Measurements from ENCODE around the gene PRAMEF1.
"Not testable (repeated sequence)": the region's sequence is repeated elsewhere in the genome, so short reads cannot be mapped to it uniquely, and the experiment has no call there.

PRAMEF1 gene

DNA sequence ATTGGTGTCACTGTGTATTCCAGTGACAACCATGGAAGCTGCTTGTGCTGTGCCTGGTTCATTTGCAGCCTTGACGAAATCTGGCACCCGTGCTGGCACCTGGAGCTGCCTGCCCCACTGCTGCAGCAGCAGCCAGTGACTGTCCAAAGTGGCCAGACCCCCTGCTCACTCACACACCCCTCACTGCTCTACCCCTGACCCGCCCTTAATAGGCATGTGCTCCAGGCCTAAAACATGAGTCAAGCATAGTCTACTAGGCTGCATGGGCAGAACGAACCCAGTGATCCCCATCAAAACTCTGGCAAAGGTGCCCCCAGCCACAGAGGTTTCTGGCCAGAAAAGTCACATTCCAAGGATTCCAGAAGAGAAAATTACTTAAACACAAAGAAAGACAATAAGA lies 7.7 kb downstream of the PRAMEF1 start:
- TF ChIP-seq, protein P1, sequence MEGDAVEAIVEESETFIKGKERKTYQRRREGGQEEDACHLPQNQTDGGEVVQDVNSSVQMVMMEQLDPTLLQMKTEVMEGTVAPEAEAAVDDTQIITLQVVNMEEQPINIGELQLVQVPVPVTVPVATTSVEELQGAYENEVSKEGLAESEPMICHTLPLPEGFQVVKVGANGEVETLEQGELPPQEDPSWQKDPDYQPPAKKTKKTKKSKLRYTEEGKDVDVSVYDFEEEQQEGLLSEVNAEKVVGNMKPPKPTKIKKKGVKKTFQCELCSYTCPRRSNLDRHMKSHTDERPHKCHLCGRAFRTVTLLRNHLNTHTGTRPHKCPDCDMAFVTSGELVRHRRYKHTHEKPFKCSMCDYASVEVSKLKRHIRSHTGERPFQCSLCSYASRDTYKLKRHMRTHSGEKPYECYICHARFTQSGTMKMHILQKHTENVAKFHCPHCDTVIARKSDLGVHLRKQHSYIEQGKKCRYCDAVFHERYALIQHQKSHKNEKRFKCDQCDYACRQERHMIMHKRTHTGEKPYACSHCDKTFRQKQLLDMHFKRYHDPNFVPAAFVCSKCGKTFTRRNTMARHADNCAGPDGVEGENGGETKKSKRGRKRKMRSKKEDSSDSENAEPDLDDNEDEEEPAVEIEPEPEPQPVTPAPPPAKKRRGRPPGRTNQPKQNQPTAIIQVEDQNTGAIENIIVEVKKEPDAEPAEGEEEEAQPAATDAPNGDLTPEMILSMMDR (IDR thresholded peaks at IDR 0.05; ENCODE audit: low read depth, low read length, missing control alignments), result no peak
- in situ Hi-C loops (cut with HindIII; ENCODE audit: low sequenced_read_pairs), result no loop called here
- no peak overlapping the region for H3K4me3 ChIP-seq (ENCODE audit: low read depth, low read length)
- no peak for DNase-seq (ENCODE audit: low read depth)

DNA sequence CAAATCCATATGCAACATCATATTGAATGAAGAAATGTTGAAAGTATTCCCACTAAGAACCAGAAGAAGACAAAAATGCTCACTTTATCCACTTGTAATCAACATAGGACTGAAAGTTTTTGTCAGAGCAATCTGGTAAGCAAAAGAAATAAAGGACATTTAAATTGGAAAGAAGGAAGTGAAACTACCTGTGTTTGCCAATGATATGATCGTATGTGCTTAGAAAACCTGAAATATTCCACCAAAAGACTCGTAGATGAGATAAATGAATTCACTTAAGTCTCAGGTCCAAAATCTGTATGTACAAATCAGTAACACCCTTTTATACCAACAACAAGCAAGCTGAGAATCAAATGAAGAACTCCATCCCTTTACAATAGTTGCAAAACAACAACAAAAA lies 8.5 kb downstream of the PRAMEF1 start:
- DNase-seq (ENCODE audit: low read depth), result no peak
- no peak overlapping the region for H3K4me3 ChIP-seq (ENCODE audit: low read depth, low read length)
- TF ChIP-seq, protein P1 (IDR thresholded peaks at IDR 0.05; ENCODE audit: low read depth, low read length, missing control alignments), result no peak
- in situ Hi-C loops (cut with HindIII; ENCODE audit: low sequenced_read_pairs), result no loop called here

DNA sequence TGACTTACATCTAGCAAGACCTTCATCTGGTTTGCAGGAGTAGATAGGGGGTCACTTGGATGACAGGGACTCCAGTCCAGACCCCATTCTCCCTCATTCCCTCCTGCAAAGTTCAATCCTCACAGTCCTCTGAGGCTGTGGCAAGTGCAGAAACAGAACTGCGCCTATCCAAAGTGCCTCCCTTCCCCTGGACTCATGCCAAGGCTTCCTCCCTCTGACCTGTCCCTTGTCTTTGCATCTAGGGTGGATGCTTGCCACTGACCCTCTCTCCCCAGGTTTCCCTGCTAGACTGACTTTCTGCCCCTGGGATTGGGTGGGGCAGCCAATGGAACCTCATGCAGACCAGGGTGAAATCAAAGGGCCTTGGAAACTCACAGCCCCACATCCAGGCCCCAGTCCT lies 18.7 kb downstream of the PRAMEF1 start:
- in situ Hi-C loops (cut with HindIII; ENCODE audit: low sequenced_read_pairs), result no loop called here
- DNase-seq (ENCODE audit: low read depth), result no peak
- TF ChIP-seq, protein P1 (IDR thresholded peaks at IDR 0.05; ENCODE audit: low read depth, low read length, missing control alignments), result no peak
- no peak overlapping the region for H3K4me3 ChIP-seq (ENCODE audit: low read depth, low read length)

DNA sequence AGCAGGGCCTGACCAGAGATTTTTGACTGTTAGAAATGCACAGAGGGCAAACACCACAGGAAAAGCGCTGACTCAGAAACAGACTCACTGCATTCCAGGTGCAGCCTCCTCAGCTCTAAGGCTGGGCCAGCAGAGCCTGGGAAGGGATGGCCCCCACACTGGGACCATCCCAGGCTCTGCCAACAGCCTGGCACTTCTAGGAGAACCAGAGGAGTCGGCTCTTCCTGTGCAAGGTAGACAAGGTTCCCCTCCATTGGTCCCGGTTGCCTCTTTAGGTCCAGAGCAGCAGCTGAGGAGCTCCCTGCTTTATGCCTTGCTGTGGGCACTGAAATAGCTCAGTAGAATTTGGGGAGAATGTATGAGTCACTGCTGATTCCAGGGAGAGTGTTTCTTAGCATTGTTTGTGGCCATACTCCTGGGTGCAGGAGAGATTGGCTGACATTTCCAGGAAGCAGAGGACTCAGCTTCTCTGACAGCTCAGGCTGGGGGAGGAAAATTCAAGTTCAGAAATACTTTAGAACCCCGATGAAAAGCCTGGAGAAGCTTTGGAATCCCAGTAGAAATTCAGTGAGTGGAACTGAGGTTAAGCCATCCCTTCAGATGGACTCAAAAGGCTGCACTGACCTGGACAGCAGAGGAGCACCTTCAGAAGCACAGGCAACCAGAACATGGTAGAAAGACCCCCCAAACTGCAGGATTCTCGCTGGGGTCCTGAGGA lies 19.7 kb downstream of the PRAMEF1 start:
- TF ChIP-seq, protein P1 (IDR thresholded peaks at IDR 0.05; ENCODE audit: low read depth, low read length, missing control alignments), result no peak
- no peak overlapping the region for H3K4me3 ChIP-seq (ENCODE audit: low read depth, low read length)
- in situ Hi-C loops (cut with HindIII; ENCODE audit: low sequenced_read_pairs), result no loop called here
- no peak for DNase-seq (ENCODE audit: low read depth)

DNA sequence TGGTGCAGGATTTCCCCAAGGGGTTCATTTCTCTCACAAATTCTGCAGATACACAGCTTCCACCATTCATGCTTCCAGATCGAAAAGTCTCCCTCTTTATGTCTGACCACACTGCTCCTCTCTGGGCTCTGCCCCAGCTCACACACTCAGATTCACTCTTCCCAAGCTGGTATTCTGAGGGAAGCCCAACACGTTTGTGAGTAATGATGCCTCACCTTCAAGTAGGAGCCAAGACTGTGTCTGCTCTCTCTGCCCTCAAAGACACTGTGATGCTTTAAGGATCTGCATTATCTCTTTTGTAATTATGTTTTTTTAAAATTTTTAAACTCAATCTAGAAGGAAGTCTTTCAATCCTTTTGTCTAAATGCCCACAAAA lies 20.2 kb downstream of the PRAMEF1 start:
- in situ Hi-C loops (cut with HindIII; ENCODE audit: low sequenced_read_pairs), result no loop called here

DNA sequence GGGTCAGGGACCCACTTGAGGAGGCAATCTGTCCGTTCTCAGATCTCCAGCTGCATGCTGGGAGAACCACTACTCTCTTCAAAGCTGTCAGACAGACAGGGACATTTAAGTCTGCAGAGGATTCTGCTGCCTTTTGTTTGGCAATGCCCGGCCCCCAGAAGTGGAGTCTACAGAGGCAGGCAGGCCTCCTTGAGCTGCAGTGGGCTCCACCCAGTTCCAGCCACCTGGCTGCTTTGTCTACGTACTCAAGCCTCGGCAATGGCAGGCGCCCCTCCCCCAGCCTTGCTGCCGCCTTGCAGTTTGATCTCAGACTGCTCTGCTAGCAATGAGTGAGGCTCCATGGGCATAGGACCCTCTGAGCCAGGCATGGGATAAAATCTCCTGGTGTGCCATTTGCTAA lies 27.9 kb downstream of the PRAMEF1 start:
- H3K4me3 ChIP-seq (ENCODE audit: low read depth, low read length); in situ Hi-C loops (cut with HindIII; ENCODE audit: low sequenced_read_pairs); DNase-seq (ENCODE audit: low read depth): not testable (repeated sequence)

More for the DNA sequence above, 20.2 kb downstream of the PRAMEF1 start:
- TF ChIP-seq, protein P1 (IDR thresholded peaks at IDR 0.05; ENCODE audit: low read depth, low read length, missing control alignments), result no peak
- no peak for DNase-seq (ENCODE audit: low read depth)
- H3K4me3 ChIP-seq (ENCODE audit: low read depth, low read length), result no peak overlapping the region

DNA sequence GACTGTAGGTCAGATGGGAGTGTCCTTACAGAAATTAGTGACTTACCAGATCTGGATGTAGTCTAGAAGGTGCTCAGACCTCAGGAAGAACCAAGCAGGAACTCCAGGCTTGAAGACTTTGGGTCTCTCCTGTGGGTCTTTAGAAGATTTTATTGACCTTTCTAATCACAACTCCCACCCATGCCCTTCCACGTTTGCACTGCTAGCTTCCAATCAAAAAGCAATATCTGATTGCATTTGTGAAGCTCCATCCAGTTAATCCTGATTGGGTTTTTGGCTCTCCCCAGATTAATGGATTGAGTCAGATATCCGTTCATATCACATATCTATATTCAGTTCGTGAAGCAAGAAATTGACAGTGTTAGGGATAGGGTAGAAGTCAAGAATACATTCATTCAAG lies 40.1 kb downstream of the PRAMEF1 start, which contains the start of gene PRAMEF11:
PRAMEF11 (minus strand) TSS at position 101 of the 400 bp plus-strand sequence. CDS start 2,621 bp downstream, outside the sequence.
- DNase-seq (ENCODE audit: low read depth); H3K4me3 ChIP-seq (ENCODE audit: low read depth, low read length); in situ Hi-C loops (cut with HindIII; ENCODE audit: low sequenced_read_pairs): not testable (repeated sequence)

DNA sequence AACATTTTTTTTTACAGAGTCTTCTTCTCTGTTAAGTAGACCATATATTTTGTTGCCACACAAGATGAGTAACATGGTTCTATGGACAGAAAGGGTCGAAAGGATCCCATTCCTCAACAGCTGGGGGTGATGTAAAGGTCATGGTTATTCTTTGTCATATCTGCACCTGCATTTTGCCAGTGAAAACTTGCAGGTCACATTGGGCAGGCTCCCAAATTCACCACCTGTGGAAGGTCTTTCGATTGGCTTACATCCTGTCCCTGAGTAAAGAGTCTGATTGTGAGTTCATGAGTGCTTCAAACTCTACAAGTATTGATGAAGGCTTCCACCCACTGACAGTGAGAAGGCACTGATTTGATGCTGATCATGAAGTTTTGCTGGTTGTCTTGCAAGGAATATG lies 42.1 kb downstream of the PRAMEF1 start:
- H3K4me3 ChIP-seq (ENCODE audit: low read depth, low read length); in situ Hi-C loops (cut with HindIII; ENCODE audit: low sequenced_read_pairs); DNase-seq (ENCODE audit: low read depth): not testable (repeated sequence)
